HG03439 (cell line): ENCODE data around the gene HIVEP2.

Source experiments
- ATAC-seq: cut with Tn5 transposase; IDR thresholded peaks from one replicate; pipeline ENCODE4 v1.9.1; 2021; ENCODE audit warnings: mild to moderate bottlenecking, moderate library complexity; ENCODE audit not compliant: unreplicated experiment

Gene HIVEP2

DNA sequence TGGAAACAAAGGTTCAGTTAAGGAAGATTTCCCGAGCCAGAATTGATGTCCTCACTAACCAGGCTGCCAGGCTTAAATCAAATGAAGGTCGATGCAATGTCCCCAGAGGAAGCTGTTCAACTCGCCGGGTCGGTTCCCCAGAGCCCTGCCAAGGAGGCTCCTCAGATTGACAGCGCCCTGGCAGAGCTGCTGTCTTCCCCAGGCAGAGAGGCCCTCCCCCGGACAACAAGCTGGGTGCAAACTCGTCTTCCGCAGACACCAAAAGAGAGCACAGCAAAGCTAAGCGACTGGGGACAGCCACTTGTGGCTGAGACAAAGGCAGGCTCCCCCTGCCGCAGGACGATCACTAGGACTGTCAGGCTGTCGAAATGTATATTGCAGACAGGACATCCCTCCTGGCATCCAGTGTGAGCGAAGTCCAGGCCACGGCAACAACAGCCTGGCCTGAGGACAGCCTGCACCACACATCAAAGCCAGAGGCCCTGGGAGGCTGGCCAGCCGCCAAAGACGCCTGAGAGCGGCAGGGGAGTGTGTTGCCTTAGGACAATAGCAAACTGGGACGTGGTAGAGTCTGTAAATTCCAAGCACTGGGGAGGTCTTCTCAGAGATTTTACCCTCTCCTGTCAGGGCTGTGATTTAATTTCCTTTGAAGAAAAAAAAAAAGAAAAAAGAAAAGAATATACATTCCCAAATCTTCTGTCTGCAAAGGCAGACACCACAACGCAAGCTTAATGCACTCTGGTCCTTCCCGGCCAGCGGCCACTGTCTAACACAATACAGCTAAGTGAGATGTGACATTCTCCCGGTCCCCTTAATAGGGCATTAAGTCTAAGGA is 99.1 kb downstream of the HIVEP2 start:
- no peak for ATAC-seq

DNA sequence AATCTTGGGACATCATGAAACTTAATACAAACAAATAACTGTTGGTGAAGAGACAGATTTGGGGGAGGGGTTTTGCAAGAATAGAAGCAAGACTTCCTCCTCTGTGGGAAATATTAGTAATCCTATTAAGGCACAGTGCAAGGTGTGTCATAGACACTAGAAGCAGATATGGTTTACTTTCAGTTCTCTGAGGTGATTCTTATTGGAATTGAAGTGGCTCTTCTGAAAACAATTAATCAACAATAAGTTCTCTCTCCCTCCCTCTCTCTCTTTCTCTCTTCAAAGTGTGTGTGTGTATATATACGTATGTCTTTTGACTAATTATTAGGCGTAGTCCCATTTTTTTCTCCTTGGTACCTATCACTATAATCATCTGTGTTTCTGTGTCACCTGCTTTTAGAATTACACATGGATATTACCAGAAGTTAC is 99.8 kb downstream of the HIVEP2 start:
- peak; percentile 33 for ATAC-seq

GRCh38 chr6:142844065-142844755 is 100.8 kb downstream of the HIVEP2 start:
- ATAC-seq = no peak

DNA sequence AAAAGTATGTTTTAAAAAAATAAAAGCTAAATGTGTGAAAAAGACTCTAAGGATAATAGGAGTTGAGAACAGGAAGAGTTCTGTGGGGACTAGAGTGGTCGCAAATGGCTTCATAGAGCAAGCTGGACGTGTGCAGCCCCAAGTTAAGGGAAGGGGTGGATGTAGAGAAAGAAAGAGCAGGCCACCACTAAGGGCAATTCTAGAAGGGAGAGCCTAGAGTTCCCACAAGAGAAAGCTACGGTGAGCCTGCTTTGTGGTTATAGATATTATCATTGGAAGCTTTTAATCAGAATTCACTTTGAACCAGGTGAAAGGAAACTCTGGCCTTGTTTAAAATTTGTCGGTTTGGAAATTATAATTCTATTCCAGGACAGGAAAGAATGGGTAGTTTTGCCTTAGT is 101.6 kb downstream of the HIVEP2 start:
- ATAC-seq = peak; percentile 1

DNA sequence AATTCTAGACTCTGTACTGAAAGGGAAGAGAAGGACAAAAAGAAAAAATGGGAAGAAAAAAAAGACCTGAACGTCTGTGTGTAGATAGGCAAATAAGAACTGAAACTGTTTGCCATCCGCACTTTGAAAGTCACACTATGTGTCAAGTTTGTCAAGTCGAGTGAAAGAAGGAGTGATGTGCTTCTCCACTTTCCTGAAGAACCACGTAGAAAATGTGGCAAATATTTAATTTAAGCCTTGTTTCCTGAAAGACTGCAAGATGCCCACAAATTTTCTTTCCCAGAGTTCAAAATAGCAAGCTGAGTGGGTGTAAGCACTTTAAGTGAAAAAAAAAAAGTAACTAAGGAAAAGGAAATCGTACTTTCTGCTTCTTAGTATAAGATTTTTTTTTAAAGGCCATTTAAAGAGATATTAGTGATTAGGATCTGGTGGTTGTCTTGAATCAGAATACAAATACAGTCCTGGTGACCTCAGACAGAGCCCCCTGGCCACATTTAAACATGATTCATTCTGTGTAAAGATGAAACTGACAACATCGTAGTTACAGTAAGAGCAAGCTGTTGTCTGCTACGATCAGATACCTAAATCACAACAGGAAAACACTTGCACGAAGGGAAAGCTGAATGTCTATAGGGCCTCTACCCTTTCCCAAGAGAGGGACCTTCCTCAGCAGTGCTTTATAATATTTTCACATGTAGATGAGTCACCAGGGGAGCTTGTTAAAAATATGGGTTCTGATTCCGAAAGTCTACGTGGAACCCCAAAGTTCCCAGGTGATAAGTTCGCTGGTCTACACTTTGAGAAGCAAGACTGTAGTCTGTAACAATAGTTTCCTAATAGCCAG is 102.3 kb downstream of the HIVEP2 start:
- peak; percentile 65 for ATAC-seq

GRCh38 chr6:142841915-142842314 is 103.1 kb downstream of the HIVEP2 start:
- no peak for ATAC-seq

DNA sequence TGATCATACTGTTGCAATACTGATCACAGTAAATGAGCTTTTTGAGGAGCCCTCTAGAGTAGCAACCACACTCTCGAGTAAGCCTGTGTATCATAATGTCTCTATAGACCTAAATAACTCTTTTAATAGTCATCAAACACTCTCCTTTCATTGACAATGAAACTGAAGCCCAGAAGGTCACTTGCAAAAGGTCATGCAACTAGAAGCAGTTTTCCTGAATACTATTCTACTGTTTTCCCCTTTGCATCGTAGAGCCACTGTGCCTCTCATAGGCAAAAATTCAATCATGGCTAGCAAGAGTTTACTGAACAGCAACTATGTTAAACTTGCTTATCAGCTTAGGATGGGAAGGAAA is 105.3 kb downstream of the HIVEP2 start:
- no peak for ATAC-seq

DNA sequence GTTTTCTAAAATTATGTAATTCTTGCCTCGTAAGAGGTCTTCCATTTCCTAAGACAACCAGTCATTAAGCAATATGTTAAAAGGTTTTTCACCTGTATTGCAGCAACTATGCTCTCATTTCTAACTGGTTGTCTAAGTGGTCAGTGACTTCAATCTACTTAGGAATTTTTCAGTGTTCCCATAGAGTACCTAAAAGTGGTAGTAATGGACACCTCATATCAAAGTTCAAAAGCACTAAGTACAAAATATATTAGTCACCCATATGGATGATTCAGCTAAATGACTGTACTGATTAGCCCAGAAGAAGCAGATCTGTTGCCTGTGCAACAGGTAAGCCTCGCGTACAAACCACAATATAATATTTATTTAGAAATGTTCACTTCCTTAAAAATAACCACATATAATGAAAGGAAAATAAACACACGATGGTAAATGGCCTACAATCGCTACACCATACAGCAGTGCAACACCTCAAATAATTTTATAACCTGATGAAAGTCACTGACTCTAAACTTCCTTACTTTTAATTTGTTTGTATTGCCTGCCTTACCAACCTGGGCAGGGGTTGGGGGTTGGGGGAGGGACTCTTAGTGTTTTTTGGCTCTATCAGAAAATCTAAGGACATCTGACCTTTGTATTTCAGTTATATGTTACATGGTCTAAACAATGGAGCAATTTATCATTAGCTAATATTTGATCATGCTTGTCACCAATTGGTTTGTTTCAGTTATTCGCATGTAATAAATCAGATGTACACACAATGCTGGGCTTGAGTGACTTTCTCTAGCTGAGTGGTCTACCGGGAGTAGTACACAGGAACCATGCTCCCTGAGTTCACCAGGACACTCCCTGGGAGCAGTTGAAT is 105.9 kb downstream of the HIVEP2 start:
- no peak for ATAC-seq

DNA sequence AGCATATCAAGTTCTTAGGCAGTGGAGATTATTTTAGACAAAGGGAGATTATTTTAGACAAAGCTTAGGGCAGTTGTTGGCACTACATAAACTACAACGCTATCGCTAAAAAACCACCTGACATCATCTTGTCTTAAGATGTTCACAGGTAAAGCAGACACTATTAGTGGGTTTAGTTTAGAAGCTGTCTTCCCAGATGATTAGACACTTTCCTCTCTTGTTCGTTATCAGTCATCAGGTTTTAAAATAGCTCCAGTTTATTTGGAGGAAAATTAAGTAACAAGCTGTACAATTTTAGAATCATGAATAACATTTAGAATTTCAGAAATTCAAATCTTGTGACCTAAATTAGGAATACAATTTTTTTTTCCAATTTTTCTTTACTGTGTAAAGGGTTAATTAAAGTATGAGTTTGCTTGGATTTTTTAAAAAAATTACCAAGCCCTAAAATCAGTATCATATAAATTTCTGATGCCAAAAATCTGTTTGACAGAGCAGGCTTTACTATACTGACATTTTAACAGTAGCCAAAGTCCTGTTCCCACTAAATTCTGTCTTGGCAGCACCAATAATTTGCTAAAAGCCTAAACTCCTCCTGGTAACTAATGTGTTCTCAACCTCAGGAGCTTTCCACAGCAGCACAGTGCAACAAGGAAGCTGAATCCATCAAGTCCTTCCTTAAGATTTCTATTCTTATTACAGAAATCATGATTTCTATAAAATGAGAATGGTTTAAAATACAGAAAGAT is 109.0 kb downstream of the HIVEP2 start:
- no peak for ATAC-seq

- ATAC-seq = no peak
Measured at GRCh38 chr6:142834853-142835252, 110.1 kb downstream of the HIVEP2 start.

- no peak for ATAC-seq
Measured at GRCh38 chr6:142833798-142834197, 111.2 kb downstream of the HIVEP2 start.

DNA sequence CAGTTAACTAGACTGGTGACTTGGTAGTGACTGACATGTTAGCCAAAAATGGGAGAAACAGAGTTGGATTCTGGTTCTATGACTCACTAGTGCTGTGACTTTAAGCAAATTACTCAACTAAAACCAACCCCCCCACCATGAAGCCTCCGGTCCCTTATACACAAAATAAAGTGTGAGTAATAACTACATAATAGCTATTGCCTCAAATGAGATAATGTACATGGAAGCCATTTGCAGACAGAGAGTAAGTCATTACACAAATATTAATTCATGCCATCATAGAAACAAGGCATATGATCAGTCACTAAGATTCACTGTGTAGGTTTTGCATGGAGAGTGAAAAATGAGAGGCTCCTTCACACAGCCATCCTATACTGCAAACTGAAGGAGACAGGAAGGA is 111.9 kb downstream of the HIVEP2 start:
- no peak for ATAC-seq

DNA sequence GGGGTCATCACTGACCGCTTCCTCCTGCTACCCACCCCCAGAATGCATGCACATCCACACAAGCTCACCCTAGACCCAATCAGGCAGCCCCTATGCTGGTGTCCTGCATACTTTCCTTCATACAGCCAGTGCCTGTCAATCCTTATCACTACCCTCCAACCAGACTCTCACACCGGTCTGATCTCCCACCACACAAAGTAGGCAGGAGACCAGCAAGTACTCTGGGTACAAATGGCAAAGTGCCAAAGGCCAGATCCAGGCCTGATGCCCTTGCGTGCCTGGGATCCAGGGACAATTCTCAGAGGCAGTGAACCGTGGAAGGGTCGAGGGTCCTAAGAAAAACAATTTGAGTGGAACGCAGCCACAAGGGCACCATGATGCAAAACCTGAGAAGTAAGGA is 114.2 kb downstream of the HIVEP2 start:
- ATAC-seq = no peak

- no peak for ATAC-seq
Measured at GRCh38 chr6:142830116-142830710, 114.8 kb downstream of the HIVEP2 start.

- ATAC-seq = no peak
Measured at GRCh38 chr6:142829556-142829955, 115.4 kb downstream of the HIVEP2 start.

DNA sequence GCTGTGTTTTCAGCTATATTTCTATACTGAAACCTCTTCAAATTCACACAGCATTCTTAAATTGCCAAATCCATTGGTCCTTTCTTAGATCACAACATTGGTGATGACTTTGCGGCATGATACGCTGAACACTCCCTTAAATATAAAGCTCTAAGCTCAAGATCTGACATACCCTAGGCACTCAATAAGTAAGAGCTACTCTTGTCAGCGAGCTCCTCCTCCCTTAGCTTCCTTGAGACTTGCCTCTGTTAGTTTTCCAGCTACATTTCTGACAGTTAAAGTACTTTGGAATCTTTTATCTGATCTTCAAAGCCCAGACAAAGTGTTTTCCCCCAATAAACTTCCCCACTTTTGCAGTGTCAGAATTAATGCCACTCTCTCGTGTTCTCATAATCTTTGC is 117.0 kb downstream of the HIVEP2 start:
- no peak for ATAC-seq

GRCh38 chr6:142827369-142827768 is 117.6 kb downstream of the HIVEP2 start:
- no peak for ATAC-seq

- ATAC-seq = no peak
Measured at GRCh38 chr6:142825760-142826159, 119.2 kb downstream of the HIVEP2 start.

DNA sequence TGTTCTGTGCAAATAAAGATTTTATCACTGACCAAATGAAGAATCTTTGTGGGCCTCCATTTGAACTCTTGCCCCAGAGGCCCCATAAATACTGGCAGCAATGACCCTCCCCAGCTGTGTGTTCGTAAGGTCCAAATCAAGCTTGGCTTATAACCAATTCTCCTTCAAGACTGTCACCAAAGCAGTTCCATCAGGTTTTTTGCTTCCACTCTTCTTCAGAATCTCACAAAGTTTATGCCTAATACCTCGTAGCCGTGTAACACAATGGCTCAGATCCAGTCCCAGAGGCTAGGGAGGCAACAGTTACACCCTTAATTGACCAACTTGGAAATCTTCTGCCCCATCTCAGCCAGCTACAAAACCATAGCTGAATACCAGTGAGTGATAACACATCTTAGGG is 120.5 kb downstream of the HIVEP2 start:
- no peak for ATAC-seq
